Activated CD8-positive, alpha-beta memory T cell treated with anti-CD3 and anti-CD28 coated beads for 48 hours (primary cell): ENCODE results near the gene MTHFD1L.
"Not testable (repeated sequence)": the region's sequence is repeated elsewhere in the genome, so short reads cannot be mapped to it uniquely, and the experiment has no call there.

Experiments
- DNase-seq, 3 experiments: peaks; one replicate each; pipeline ENCODE4 v3.0.0-alpha.2; 2020; ENCODE audit warnings: low read depth in 2 of 3, low spot score in 2 of 3

MTHFD1L gene

DNA sequence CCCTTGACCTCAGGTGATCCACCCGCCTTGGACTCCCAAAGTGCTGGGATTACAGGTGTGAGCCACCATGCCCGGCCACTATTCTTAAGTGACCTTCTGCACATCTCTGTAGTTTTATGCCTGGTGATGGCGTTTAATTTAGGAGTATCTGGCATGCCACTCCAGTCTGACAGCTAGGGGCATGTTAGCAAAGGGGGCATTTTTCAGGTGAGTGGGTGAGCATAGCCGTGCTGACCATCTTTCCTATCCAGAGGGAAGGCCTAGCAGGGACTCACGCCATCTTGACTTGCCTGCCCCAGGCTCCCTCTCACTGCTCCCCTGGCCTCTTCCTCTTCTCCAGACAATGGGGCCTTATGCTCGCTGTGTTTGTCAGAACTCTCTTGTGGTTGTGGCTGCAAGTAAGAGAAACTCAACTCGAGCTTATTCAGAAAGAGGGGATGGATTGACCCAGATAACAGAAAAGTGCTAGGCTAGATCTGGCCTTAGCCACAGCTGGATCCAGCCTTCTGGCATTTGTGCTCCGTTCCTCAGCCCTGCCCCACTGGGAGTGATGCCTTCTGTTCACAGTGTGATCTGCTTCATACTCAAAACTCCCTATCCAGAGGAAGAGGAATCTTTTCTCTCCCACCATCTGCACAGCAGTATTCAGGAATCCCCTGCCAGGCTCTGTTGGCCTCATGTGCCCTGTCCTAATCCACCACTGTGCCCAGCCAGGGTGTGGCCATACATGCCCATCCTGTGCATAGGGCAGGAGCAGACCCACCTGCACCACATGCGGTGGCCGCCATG lies 199.7 kb downstream of the MTHFD1L start:
- no peak for DNase-seq

DNA sequence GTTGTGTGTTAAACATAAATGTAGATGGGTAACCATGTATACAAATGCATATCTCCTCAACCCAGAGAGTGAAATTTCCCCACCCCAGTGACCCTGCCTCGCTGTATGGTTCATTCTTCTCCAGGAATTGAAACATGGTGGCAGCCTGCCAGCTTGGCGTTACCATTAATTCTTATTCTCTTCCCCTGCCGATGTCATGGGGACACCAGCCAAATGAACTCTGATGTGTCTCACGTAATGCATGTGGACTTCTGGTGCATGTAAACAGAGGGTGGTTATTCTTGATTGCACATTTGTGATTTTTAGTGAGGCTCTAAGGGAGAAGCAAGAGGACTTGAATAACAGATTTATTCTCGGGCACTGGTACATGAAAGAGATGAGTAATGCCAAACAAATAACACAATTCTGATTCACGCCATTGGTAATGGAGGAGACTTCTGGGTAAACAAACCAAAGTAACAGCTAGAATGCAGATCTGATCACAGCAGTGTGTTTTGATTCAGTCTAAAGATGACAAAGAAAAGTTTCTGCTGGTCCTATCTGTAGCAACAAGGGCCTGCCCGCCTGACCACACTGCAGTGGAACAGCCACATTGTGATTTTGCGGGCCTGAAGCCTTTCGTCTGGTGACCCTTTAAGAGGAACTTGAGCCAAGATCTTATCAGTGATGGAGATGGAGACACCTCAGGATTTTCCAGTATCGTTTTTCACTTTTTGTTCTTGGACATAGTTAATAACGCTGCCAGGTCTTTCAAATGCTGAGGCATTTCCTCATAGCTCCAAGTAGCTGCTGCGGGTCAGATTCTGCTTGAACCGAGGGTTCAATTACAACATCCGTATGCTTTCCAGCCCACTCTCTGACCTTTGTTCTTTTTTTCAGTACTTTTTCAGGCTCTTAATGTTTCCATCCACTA lies 202.4 kb downstream of the MTHFD1L start:
- DNase-seq: no peak

DNA sequence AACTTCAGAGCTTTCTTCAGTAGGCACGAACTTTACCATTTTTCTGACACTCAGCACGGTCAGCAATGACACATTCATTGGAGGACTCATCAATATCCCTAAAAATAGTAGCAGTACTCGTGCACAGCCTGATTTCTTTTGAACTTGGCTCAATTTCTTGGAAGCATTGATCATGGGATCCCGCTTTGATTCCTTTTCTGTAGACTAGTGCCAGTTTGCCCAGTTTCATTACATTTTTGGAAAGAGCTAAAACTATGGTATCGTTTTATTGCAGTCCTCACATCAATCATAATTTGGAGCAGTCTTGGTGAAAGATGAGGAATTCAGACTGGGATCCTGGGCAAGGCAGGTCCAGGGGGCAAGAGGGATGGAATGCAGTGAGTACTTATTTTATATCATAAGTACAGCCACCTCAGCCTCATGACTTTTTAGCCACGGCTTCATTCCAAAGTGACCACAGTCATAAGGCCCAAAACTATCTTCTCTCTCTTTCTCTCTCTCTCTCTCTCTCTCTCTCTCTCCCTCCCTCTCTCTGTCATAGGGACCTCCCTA lies 203.3 kb downstream of the MTHFD1L start:
- no peak for DNase-seq

DNA sequence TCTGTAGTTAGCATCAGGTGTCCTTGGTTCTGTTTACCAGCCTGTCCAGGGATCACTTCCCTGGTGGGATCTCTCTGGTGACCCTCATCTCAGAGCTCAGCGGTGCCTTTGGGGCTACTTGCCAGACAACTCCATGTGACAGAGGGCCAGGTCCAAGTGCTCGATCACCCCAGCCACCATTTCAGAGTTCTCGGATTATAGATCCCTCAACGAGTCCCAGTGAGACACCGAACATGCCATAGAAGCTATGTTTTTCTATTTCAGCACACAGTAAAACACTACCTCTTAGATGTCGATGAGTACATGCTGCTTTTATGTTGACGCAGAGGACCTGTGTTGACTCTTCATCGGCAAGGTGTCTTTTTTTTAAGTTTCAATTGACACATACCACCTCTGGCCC lies 204.1 kb downstream of the MTHFD1L start:
- DNase-seq: no peak

DNA sequence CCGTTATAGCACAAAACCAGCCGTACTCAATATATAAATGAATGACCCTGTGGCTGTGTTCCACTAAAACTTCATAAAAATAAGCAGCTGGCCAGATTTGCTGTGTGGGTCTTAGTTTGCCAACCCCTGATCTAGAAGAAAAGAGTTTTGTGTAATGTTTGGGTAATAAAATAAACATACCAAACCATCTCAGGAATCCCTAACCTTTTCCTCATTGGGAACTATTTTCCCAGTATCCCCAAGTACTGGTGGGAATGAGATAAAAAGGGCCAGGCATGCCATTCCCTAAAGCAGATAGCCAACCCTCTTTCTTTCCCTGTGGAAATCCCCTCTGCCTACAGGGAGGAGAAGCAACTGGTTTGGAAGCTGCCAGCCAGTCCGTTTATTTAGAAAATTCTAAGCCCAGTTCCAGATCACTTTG lies 205.1 kb downstream of the MTHFD1L start:
- DNase-seq: no peak

DNA sequence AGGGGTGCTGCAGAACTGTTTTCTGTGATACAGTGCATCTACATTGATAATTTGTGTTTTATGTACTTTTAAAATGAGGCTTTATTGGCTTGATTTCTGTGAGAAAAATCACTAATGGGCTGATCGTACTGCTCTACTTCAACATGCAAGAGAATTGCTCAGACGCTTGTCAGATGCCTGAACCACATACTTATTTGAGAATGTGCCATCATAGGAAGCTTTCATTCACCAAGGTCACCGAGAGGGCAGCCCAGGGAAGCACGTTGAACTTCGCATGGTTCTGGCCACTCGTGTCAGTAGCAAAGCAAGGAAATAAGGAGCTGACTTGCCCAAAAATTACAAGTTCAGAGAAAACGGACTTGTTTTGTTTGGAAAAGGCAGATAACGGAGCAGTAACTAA lies 205.8 kb downstream of the MTHFD1L start:
- no peak for DNase-seq

DNA sequence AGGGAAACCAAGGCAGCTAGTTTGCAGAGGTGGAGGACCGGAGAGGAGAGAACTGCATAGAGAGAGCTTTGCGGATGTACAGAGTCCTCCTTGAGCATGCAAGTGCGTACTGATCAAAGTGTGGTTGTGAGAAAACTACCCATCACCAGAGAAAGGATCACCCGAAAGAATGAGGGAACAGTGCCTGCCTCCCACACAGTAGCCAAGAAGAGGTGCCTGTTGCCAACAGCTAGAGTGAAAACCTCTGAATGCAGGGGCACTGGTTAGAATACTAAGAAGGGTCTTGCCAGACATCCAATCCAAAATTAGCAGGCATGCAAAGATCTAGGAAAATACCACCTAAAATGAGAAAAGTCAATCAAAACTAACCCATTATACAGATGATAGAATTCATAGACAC lies 207.6 kb downstream of the MTHFD1L start:
- no peak for DNase-seq

DNA sequence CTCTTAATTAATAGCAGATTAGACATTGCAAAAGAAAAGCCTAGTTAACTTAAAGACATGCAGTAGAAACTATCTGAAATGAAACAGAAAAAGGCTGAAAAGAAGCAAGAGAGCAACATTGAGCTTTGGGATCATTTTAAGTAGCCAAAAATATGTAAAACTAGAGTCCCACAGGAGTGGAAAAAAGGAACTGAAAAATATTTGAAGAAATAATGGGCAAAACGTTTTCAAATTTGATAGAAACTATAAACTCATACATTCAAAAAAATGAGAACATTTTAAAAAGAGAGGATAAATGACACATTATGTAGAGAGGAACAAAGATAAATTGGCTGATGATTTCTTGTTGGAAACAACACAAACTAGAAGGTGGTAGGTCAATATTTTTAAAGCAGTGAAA lies 208.2 kb downstream of the MTHFD1L start:
- no peak for DNase-seq

DNA sequence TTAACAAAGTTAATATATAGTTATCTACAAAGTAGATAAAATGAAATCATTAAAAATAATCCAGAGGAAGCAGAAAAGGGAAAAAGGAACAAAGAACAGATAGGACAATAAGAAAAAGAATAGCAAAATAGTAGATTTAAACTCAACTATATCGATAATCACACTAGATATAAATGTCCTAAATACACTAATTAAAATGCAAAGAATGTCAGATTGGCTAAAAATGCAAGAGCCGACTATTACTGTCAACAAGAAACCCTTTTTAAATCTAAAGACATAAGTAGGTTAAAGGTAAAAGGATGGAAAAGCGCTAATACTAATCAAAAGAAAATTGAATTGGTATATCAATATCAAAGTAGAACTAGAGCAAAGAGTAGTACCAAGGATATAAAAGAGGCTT lies 209.5 kb downstream of the MTHFD1L start:
- DNase-seq: no peak

DNA sequence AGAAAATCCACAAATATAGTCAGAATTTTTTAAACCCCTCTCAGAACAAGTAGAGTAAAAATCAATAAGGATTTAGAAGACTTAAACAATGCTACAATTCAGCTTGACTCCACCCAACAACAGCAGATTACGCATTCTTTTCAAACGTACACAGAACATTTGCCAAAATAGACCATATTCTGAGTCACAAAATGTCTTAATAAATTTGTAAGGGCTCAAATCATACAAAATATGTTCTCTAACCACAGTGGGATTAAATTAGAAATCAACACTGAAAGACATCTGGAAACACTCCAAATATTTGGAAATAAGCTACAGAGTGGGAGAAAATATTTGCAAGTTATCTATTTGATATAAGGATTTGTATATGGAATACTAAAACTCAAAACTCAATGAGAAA lies 210.0 kb downstream of the MTHFD1L start:
- DNase-seq: no peak

DNA sequence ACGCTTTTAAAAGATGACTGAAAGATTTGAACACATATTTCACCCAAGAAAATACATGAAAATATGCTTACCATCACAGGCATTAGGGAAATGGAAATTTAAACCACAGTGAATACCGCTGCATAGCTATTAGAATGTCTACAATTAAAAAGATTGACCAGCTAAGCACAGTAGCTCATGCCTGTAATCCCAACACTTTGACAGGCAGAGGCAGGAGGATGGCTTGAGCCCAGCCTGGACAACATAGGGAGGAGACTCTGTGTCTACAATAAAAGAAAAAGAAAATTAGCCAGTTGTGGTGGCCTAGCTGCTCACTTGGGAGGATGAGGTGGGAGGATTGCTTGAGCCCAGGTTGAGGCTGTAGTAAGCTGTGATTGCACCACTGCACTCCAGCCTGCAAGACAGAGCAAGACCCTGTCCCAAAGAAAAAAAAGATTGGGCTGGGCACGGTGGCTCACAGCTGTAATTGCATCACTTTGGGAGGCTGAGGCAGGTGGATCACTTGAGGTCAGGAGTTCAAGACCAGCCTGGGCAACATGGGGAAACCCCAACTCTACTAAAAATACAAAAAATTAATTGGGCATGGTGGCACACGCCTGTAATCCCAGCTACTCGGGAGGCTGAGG lies 210.5 kb downstream of the MTHFD1L start:
- DNase-seq: no peak

DNA sequence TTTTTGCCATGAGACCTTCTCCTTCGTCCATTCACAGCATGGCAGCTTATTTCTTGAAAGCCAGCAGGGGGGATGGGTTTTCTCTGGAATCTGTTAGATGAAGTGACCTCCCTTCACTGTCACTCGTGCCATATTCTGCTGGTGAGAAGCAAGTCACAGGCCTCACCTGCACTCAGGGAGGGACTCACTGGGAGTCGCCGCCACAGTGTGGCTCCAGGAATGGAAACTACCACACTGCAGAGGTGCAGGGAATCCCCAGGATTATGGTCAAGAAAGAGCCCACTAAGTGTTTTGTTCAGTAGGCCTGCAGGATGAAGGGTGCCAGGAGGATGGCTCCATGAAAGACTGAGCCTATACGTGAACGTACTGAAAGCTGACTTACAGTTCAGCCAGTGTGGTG lies 213.2 kb downstream of the MTHFD1L start:
- DNase-seq: no peak

DNA sequence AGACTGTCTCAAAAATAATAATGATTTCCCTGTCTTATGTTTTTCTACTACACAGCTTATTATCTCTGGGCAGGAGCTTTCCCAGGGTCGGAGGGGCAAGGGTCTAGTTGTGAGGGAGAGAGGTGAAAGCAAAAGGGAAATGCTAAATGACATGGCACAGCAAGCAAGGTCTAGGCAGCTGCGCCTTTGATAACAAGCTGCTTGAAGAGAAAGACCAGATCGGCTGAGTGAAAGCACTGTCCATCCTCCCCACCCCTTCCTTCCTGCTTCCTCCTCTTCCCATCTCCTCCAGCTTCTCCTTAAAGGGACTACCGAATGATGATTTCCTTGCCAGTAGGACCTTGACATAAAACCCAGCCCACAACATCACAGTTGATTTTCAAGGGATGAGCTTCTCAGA lies 216.2 kb downstream of the MTHFD1L start:
- DNase-seq: no peak

DNA sequence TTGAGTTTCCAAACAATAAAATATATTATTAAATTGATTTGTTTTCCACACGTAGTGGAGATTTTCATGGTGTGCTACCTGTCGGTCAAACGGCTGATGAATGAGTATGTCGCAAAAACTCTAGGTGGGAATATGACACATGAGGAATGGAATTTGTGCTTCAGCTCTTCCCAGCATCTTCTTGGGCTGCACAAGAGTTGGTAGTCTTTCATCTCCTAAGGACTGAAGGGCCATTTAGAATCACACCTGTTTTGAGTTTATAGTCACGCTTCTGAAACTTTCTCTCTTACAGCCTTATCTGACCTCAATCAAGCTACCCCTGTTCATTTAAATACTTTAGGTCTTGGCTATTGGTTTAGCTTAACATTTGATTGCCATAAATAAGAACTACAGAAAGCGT lies 216.6 kb downstream of the MTHFD1L start:
- DNase-seq: no peak

DNA sequence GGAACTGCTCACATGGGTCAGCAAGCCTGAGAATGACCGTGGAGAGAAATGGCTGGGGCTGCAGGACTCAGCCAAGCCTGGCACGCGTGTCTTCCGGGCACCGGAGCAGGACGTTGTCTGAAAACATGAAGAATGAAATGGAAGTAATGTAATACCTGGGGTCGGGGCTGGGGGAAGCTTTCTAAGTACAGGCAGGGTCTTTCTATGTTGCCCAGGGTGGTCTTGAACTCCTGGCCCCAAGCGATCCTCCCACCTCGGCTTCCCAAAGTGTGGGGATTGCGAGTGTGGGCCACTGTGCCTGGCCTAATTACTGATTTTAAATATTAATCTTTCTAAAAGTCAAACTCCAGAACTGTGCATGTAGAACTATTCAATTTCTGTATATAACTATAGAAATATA lies 218.8 kb downstream of the MTHFD1L start:
- no peak for DNase-seq

DNA sequence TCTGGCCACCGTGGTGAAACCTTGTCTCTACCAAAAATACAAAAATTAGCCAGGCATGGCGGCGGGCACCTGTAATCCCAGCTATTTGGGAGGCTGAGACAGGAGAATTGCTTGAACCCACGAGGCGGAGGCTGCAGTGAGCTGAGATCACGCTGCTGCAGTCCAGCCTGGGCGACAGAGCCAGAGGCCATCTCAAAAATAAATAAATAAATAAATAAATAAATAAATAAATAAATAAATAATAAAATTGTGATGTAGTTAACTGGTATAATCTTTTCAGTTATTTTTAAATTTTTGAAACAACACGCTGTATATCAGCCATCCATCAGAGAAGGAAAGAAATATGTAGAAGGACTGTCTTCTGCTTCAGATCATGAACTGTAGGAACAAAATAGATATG lies 221.6 kb downstream of the MTHFD1L start:
- not testable (repeated sequence) for DNase-seq

DNA sequence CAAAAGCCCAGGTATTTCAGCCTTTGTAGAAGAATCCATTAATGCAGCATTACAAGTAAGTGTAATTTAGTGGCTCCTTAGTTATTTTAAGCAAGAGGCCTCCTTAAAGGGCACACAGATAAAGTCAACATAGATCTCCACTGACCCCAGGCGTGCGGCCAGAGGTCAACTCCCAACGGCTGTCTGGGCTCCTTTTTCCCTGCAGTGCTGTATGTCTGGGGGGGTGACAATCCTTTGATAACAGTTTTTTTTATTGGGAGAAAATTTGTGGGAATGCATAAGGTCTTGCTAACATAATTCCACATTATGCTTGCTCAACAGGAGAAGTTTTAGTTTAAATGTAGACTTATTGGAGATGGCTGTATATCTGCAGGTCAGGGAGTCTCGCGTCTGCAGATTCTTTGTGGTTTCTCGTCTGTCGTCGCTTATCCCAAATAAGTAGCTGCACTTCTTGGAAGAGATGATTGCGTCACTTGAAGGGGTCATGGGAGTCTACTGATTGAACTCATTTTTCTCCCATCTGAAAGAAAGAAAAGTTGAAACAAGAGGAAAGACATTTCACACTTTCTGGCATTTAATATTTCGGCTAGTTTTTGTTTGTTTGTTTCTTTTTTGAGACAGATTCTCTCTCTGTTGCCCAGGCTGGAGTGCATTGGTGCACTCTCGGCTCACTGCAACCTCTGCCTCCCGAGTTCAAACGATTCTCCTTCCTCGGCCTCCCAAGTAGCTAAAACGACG lies 222.5 kb downstream of the MTHFD1L start:
- DNase-seq: no peak

DNA sequence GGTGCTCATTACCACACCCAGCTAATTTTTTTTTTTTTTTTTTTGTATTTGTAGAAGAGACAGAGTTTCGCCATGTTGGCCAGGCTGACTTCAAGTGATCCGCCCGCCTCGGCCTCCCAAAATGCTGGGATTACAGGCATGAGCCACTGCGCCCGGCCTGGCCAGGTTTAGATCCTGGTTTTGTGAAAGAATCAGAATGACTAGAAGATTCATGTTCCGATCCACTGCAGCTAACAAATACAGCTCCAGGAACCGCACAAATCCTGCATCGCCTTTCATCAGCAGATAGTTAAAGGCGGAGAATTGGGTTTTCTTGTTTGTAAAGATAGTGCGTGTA lies 223.1 kb downstream of the MTHFD1L start:
- DNase-seq: no peak

DNA sequence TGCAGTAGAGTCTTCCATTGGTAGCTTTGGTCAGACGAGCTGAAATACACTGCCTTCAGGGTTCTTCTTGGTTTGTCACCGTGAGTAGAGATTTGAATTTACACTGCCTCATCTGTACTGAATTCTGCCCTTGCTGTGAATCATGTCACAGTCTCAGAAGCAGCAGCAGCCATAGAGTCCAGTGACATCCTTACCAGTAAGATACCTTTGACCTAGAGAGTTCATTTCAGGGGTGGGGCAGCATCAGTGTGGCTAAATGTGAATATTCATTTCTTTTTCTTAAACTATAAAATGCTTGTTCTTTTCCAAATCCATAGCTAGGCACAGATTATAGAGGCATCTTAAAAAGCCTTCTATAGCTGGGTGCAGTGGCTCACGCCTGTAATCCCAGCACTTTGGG lies 223.5 kb downstream of the MTHFD1L start:
- DNase-seq: no peak

DNA sequence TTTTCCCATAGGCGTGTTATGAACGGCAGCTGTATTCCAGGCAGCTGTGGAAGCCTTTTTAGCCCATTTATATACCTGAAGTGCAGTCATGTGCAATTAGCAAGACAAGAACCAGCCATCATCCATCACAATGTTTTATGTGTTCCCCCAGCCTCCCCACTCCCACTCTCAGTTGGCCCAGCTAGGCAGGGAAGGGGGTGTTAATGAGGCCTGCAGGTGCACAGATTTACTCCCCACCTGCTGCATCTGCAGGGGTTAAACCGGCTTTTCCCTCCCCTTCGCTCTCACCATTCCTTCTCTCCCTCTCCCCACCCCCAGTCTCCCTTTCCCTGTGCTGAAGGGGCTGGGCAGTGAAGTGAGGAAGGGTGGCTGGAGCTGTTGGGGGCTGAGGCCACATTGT lies 224.5 kb downstream of the MTHFD1L start:
- DNase-seq: no peak

DNA sequence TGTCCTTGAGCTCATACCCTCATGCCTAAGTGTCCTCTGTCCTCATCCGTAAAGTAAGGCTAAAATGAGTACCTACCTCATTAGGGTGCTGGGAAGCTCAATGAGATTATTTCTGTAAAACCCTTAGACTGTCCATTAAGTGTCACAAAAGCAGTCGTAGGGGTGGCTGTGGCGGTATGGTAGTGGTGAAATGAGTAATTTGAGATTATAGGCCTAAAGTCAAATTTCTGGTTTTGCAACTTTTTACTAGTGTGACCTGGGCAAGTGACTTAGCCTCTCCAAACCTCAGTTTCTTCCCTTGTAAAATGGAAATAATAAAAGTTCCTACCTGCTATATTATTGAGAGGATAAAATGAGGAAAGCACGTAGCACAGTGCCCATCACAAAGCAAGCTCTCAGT lies 226.1 kb downstream of the MTHFD1L start:
- DNase-seq: no peak
